Measurements from ENCODE around the gene MMP14. TPM values are rescaled to one million over a fixed set of nuclear protein-coding genes. Genes with fewer than 3 reads are reported as not detected.

The MMP14 gene
- total RNA-seq = 112 TPM

DNA sequence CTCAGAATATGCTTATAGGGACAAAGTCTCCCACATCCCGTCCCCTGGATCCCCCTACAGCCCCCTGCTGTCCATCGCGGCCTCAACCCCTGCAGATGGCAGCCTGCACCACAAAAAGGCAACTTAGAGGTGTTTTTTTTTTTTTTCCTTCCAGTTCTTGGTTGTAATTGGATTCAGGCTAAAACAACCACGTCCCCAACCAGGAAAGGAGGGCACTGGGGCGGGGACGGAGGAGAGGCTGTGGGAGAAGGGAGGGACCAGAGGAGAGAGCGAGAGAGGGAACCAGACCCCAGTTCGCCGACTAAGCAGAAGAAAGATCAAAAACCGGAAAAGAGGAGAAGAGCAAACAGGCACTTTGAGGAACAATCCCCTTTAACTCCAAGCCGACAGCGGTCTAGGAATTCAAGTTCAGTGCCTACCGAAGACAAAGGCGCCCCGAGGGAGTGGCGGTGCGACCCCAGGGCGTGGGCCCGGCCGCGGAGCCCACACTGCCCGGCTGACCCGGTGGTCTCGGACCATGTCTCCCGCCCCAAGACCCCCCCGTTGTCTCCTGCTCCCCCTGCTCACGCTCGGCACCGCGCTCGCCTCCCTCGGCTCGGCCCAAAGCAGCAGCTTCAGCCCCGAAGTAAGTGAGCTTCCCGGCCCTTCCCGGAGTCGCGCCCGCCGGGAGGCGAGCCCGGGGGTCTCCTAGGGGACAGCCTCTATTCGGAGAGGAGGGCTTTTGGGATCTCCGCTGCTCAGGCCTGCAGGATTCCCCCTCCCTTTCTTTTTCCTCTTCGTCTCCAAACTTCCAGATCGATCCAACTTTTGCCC, at the start of gene MMP14:
TSS of gene MMP14 (plus strand) at position 285 of the 813 bp plus-strand sequence. CDS start at position 518, 233 bp downstream.

GRCh38 chr14:22814941-22815713, 21.3 kb upstream of the MMP14 start, which contains the start of gene SLC7A7:
SLC7A7 (minus strand) TSS chr14:22815435; CDS start chr14:22813398, 2,037 bp downstream.

GRCh38 chr14:22829661-22830442, 6.5 kb upstream of the MMP14 start, which contains the start of gene MRPL52:
MRPL52 (plus strand) TSS chr14:22829887; CDS start chr14:22829913, 26 bp downstream.

GRCh38 chr14:22871224-22872032, 35.0 kb downstream of the MMP14 start, which contains the start of gene LRP10:
LRP10 (plus strand) TSS chr14:22871740; CDS start chr14:22872304, 564 bp downstream.

GRCh38 chr14:22883173-22883976, 47.0 kb downstream of the MMP14 start, which contains the start of gene REM2:
REM2 (plus strand) TSS chr14:22883222; CDS start chr14:22883288, 66 bp downstream.

Small RNA genes lying within 50 kb of the gene (small RNA-seq; reads per million reads assigned to genes)
- gene RF00019 (ENCODE audit: low replicate concordance) = not detected

Other genes with a start within 250 kb of the MMP14 start
- gene DAD1, start 247.4 kb upstream of the MMP14 start, total RNA-seq = 232 TPM
- 36.3 TPM for gene ABHD4, start 238.3 kb upstream of the MMP14 start, total RNA-seq
- gene OR6J1, start 192.2 kb upstream of the MMP14 start, total RNA-seq = 0.06 TPM
- 94.2 TPM for gene OXA1L, start 69.9 kb upstream of the MMP14 start, total RNA-seq
- 33.2 TPM for gene SLC7A7, start 21.1 kb upstream of the MMP14 start, total RNA-seq
- gene MRPL52, start 6.7 kb upstream of the MMP14 start, total RNA-seq = 53.2 TPM
- gene LRP10, start 35.2 kb downstream of the MMP14 start, total RNA-seq = 57.5 TPM
- gene REM2, start 46.6 kb downstream of the MMP14 start, total RNA-seq = 0.41 TPM
- gene RBM23, start 82.6 kb downstream of the MMP14 start, total RNA-seq = 94.8 TPM
- 108 TPM for gene PRMT5, start 92.8 kb downstream of the MMP14 start, total RNA-seq
- gene HAUS4, start 120.5 kb downstream of the MMP14 start, total RNA-seq = 57.0 TPM
- 63.2 TPM for gene AJUBA, start 146.0 kb downstream of the MMP14 start, total RNA-seq
- 16.8 TPM for gene C14orf93, start 173.6 kb downstream of the MMP14 start, total RNA-seq
- gene PSMB5, start 198.3 kb downstream of the MMP14 start, total RNA-seq = 126 TPM
- not detected for gene PSMB11, start 205.6 kb downstream of the MMP14 start, total RNA-seq
- 18.1 TPM for gene CDH24, start 220.9 kb downstream of the MMP14 start, total RNA-seq